BLaER1 treated with 17β-estradiol and CSF1 and Interleukin-3, amounts not matched to agents 10 nM and 100 nM (cell line): ENCODE results near the gene ECI1.
A peak's percentile ranks its signal among the peaks of the same experiment; 100 is the strongest.
"Not testable (repeated sequence)": the region's sequence is repeated elsewhere in the genome, so short reads cannot be mapped to it uniquely, and the experiment has no call there.

Experiments
- H3K27ac ChIP-seq, 11 experiments: shearing (Covaris generic); formaldehyde crosslinking; 2 replicates each; pipeline ENCODE4 v1.8.1; 2022
- H3K27me3 ChIP-seq, 11 experiments: shearing (Covaris generic); formaldehyde crosslinking; 2 replicates each; pipeline ENCODE4 v1.8.1; 2022
- H3K36me3 ChIP-seq, 11 experiments: shearing (Covaris generic); formaldehyde crosslinking; 2 replicates each; pipeline ENCODE4 v1.8.1; 2022
- H3K4me1 ChIP-seq, 10 experiments: shearing (Covaris generic); formaldehyde crosslinking; 2 replicates each; pipeline ENCODE4 v1.8.1; 2022
- H3K4me2 ChIP-seq, 11 experiments: shearing (Covaris generic); formaldehyde crosslinking; 2 replicates each; pipeline ENCODE4 v1.8.1; 2022
- H3K4me3 ChIP-seq, 10 experiments: shearing (Covaris generic); formaldehyde crosslinking; 2 replicates each; pipeline ENCODE4 v1.8.1; 2022
- H3K9ac ChIP-seq, 11 experiments: shearing (Covaris generic); formaldehyde crosslinking; 2 replicates each; pipeline ENCODE4 v1.8.1; 2022
- H3K9me3 ChIP-seq, 11 experiments: shearing (Covaris generic); formaldehyde crosslinking; replicated peaks in 1 of 11; 2 replicates each; pipeline ENCODE4 v1.8.1; 2022
- H4K20me1 ChIP-seq, 11 experiments: shearing (Covaris generic); formaldehyde crosslinking; 2 replicates each; pipeline ENCODE4 v1.8.1; 2022
- Cebpa-rat ChIP-seq, 11 experiments: shearing (Covaris generic); IDR thresholded peaks; 2 replicates each; pipeline ENCODE4 v1.8.1; 2022

Gene ECI1

GRCh38 chr16:2267913-2268666 is 16.7 kb upstream of the ECI1 start, which contains the start of gene RNPS1:
TSS of gene RNPS1 (minus strand) at chr16:2268126. CDS start at chr16:2264643, 3,483 bp downstream.
- H3K27ac ChIP-seq = peak within 1 kb of the TSS; percentile 93 to 99 (median 97)
- no peaks in the 10 kb centered on the region for H3K9me3 ChIP-seq
- 0 out of 22 replicates have a peak, but pooled peaks of 1 of the 11 experiments have one; percentile 28 for TF ChIP-seq Cebpa-rat (IDR thresholded peaks at IDR 0.05)
- peaks cover 30 to 53% (median 38%) of the 10 kb centered on the region in 10 experiments for H3K4me1 ChIP-seq
- H3K4me3 ChIP-seq = peak within 1 kb of the TSS; percentile 72 to 99 (median 88)
- peak within 1 kb of the TSS; percentile 92 to 99 (median 98) for H3K9ac ChIP-seq
- peak within 1 kb of the TSS; percentile 89 to 99 (median 96) for H3K4me2 ChIP-seq
- peaks cover 48 to 86% (median 74%) of the 10 kb centered on the region in 11 experiments for H4K20me1 ChIP-seq
- H3K27me3 ChIP-seq = no peaks in the 10 kb centered on the region
- peaks cover 18 to 38% (median 31%) of the 10 kb centered on the region in 11 experiments for H3K36me3 ChIP-seq

GRCh38 chr16:2267505-2267912 is 16.1 kb upstream of the ECI1 start:
- Histone ChIP-seq H4K20me1 (peaks cover 54 to 90% (median 79%) of the 10 kb centered on the region in 11 experiments), H3K4me2 (peak overlapping the region; percentile 75 to 95 (median 89); a peak in 20 of 22 replicates), H3K4me1 (peaks cover 30 to 47% (median 36%) of the 10 kb centered on the region in 10 experiments), H3K4me3 (peak overlapping the region; percentile 72 to 99 (median 88)), H3K27ac (peak overlapping the region; percentile 93 to 99 (median 97)), H3K9ac (peak overlapping the region; percentile 92 to 99 (median 98)), H3K36me3 (peaks cover 23 to 44% (median 37%) of the 10 kb centered on the region in 11 experiments)
- H3K27me3 ChIP-seq, H3K9me3 ChIP-seq: not testable (repeated sequence)

- H3K27me3 ChIP-seq, H3K9me3 ChIP-seq: not testable (repeated sequence)
- Histone ChIP-seq H4K20me1 (peaks cover 60 to 94% (median 83%) of the 10 kb centered on the region in 11 experiments), H3K9ac (peak overlapping the region; percentile 92 to 99 (median 98)), H3K4me1 (peaks cover 29 to 42% (median 34%) of the 10 kb centered on the region in 10 experiments), H3K4me2 (peak overlapping the region; percentile 75 to 95 (median 89)), H3K36me3 (peaks cover 30 to 50% (median 43%) of the 10 kb centered on the region in 11 experiments), H3K4me3 (peak overlapping the region; percentile 72 to 99 (median 88)), H3K27ac (peak overlapping the region in 10 of 11 experiments; percentile 93 to 99 (median 97); a peak in 21 of 22 replicates)
These were observed 15.5 kb upstream of the ECI1 start for GRCh38 chr16:2266887-2267286.

- H4K20me1 ChIP-seq = peaks cover 59 to 98% (median 96%) of the 10 kb centered on the region in 11 experiments
- H3K9me3 ChIP-seq, H3K27me3 ChIP-seq, H3K4me3 ChIP-seq, H3K4me2 ChIP-seq, H3K27ac ChIP-seq: not testable (repeated sequence)
- peaks cover 68 to 89% (median 82%) of the 10 kb centered on the region in 11 experiments for H3K36me3 ChIP-seq
- H3K4me1 ChIP-seq = peaks cover 14 to 23% (median 17%) of the 10 kb centered on the region in 10 experiments
- H3K9ac ChIP-seq = peak overlapping the region in 4 of 11 experiments; percentile 2 to 40 (median 14); a peak in 3 of 22 replicates
These were observed 11.6 kb upstream of the ECI1 start for GRCh38 chr16:2263026-2263425.

GRCh38 chr16:2260250-2260649 is 8.9 kb upstream of the ECI1 start:
- H4K20me1 ChIP-seq = peaks cover 61 to 100% (median 100%) of the 10 kb centered on the region in 11 experiments

GRCh38 chr16:2258530-2258929 is 7.1 kb upstream of the ECI1 start:
- peaks cover 44 to 100% (median 97%) of the 10 kb centered on the region in 11 experiments; a peak in 21 of 22 replicates for H4K20me1 ChIP-seq
- H3K4me2 ChIP-seq, H3K4me1 ChIP-seq, H3K27ac ChIP-seq, H3K4me3 ChIP-seq, H3K27me3 ChIP-seq, H3K9me3 ChIP-seq: not testable (repeated sequence)
- H3K36me3 ChIP-seq = peaks cover 99 to 100% (median 100%) of the 10 kb centered on the region in 11 experiments
- peak overlapping the region in 1 of 11 experiments; percentile 51; a peak in 2 of 22 replicates for H3K9ac ChIP-seq

More at GRCh38 chr16:2260250-2260649, 8.9 kb upstream of the ECI1 start:
- peak overlapping the region in 1 of 11 experiments; percentile 9; a peak in 1 of 22 replicates for H3K9ac ChIP-seq
- H3K4me3 ChIP-seq = no peak overlapping the region
- H3K27me3 ChIP-seq = no peaks in the 10 kb centered on the region
- no peak for TF ChIP-seq Cebpa-rat (IDR thresholded peaks at IDR 0.05)
- peaks cover 0 to 6% (median 3%) of the 10 kb centered on the region in 10 experiments; a peak in 12 of 20 replicates for H3K4me1 ChIP-seq
- H3K9me3 ChIP-seq = no peaks in the 10 kb centered on the region
- no peak overlapping the region for H3K4me2 ChIP-seq
- peaks cover 96 to 100% (median 100%) of the 10 kb centered on the region in 11 experiments for H3K36me3 ChIP-seq
- no peak overlapping the region for H3K27ac ChIP-seq

GRCh38 chr16:2257726-2258125 is 6.3 kb upstream of the ECI1 start:
- peaks cover 0 to 7% (median under 1%) of the 10 kb centered on the region in 10 experiments; a peak in 7 of 20 replicates for H3K4me1 ChIP-seq
- H3K4me3 ChIP-seq = no peak overlapping the region
- TF ChIP-seq Cebpa-rat (IDR thresholded peaks at IDR 0.05) = no peak
- no peaks in the 10 kb centered on the region for H3K27me3 ChIP-seq
- no peak overlapping the region for H3K4me2 ChIP-seq
- peak overlapping the region in 4 of 11 experiments; percentile 0 to 32 (median 16); a peak in 4 of 22 replicates for H3K9ac ChIP-seq
- H3K36me3 ChIP-seq = peaks cover 98 to 100% (median 100%) of the 10 kb centered on the region in 11 experiments
- H4K20me1 ChIP-seq = peaks cover 36 to 100% (median 97%) of the 10 kb centered on the region in 11 experiments; a peak in 21 of 22 replicates
- H3K9me3 ChIP-seq = no peaks in the 10 kb centered on the region
- no peak overlapping the region for H3K27ac ChIP-seq

- H3K4me1 ChIP-seq = peaks cover 8 to 18% (median 12%) of the 10 kb centered on the region in 10 experiments
- H3K9me3 ChIP-seq = no peaks in the 10 kb centered on the region
- peak overlapping the region in 3 of 11 experiments; percentile 12 to 30 (median 16); a peak in 2 of 22 replicates for H3K9ac ChIP-seq
- peaks cover 25 to 100% (median 97%) of the 10 kb centered on the region in 11 experiments; a peak in 21 of 22 replicates for H4K20me1 ChIP-seq
- no peak overlapping the region for H3K4me3 ChIP-seq
- no peak for TF ChIP-seq Cebpa-rat (IDR thresholded peaks at IDR 0.05)
- H3K27me3 ChIP-seq = no peaks in the 10 kb centered on the region
- no peak overlapping the region for H3K4me2 ChIP-seq
- H3K36me3 ChIP-seq = peaks cover 93 to 100% (median 98%) of the 10 kb centered on the region in 11 experiments
- H3K27ac ChIP-seq = no peak overlapping the region
These were observed 5.2 kb upstream of the ECI1 start for GRCh38 chr16:2256531-2257140.

- Histone ChIP-seq H3K27me3 (no peaks in the 10 kb centered on the region), H3K9ac (no peak overlapping the region), H3K9me3 (no peaks in the 10 kb centered on the region), H3K4me1 (peaks cover 25 to 34% (median 30%) of the 10 kb centered on the region in 10 experiments), H3K36me3 (peaks cover 59 to 79% (median 74%) of the 10 kb centered on the region in 11 experiments), H3K4me3 (no peak overlapping the region), H4K20me1 (peaks cover 19 to 81% (median 68%) of the 10 kb centered on the region in 11 experiments; a peak in 21 of 22 replicates), H3K27ac (no peak overlapping the region), H3K4me2 (no peak overlapping the region)
- TF ChIP-seq Cebpa-rat (IDR thresholded peaks at IDR 0.05) = no peak
These were observed 1.9 kb upstream of the ECI1 start for GRCh38 chr16:2253293-2253692.
